A673 (cell line): ENCODE data around the gene SEMA4A. TPM values are rescaled to one million over a fixed set of nuclear protein-coding genes. Genes with fewer than 3 reads are reported as not detected.
"Not testable (repeated sequence)": the region's sequence is repeated elsewhere in the genome, so short reads cannot be mapped to it uniquely, and the experiment has no call there.

Experiments used
- BruUV-seq: library from RNA; stranded (reverse); fragments of 400-500 nt; replicated peaks from 2 replicates; lab custom pipeline; 2021; lab: Mats Ljungman, UMichigan
- CTCF ChIA-PET: fragments of 300-600 bp; sonication (Branson Sonifier 250); formaldehyde crosslinking; loops from one replicate; lab custom pipeline; 2022; ENCODE audit warnings: antibody characterized with exemption; lab: Charles Lee
- POLR2A ChIA-PET: fragments of 300-600 bp; sonication (Branson Sonifier 250); formaldehyde crosslinking; loops from one replicate; lab custom pipeline; 2022; ENCODE audit warnings: antibody characterized with exemption; ENCODE audit not compliant: low non-redundant PET; lab: Charles Lee
- DNase-seq: peaks from one replicate; pipeline ENCODE4 v3.0.0-alpha.2; 2015; ENCODE audit warnings: low spot score
- H3K27ac ChIP-seq: fragments of 200-600 bp; sonication (generic); 2 replicates; pipeline ENCODE4 v1.5.1; 2016; ENCODE audit warnings: mixed run types, low read depth, mild to moderate bottlenecking, mixed read lengths, antibody characterized with exemption, low read length; ENCODE audit not compliant: poor library complexity, severe bottlenecking
- H3K27me3 ChIP-seq: fragments of 200-600 bp; sonication (generic); replicated peaks from 2 replicates; pipeline ENCODE4 v1.6.1; 2017; ENCODE audit warnings: mixed run types, low read depth, mild to moderate bottlenecking, mixed read lengths, antibody characterized with exemption, low read length; ENCODE audit not compliant: insufficient read depth, poor library complexity
- H3K36me3 ChIP-seq: fragments of 200-600 bp; sonication (generic); 2 replicates; pipeline ENCODE4 v1.6.1; 2016; ENCODE audit warnings: mixed run types, mild to moderate bottlenecking, mixed read lengths, antibody characterized with exemption, low read length; ENCODE audit not compliant: insufficient read depth, poor library complexity, severe bottlenecking
- H3K4me1 ChIP-seq: fragments of 200-600 bp; sonication (generic); 2 replicates; pipeline ENCODE4 v1.6.1; 2017; ENCODE audit warnings: mixed run types, mild to moderate bottlenecking, mixed read lengths, antibody characterized with exemption, low read length; ENCODE audit not compliant: insufficient read depth, poor library complexity, severe bottlenecking
- H3K4me3 ChIP-seq: fragments of 200-600 bp; sonication (generic); 2 replicates; pipeline ENCODE4 v1.5.1; 2016; ENCODE audit warnings: low read depth, mixed run types, mild to moderate bottlenecking, mixed read lengths, low read length; ENCODE audit not compliant: poor library complexity, severe bottlenecking
- H3K9me3 ChIP-seq: fragments of 200-600 bp; sonication (generic); 2 replicates; pipeline ENCODE4 v1.6.1; 2016; ENCODE audit warnings: mixed run types, low read depth, mild to moderate bottlenecking, mixed read lengths, antibody characterized with exemption, low read length; ENCODE audit not compliant: poor library complexity, severe bottlenecking
- EZH2 ChIP-seq: fragments of 200-600 bp; sonication (generic); IDR thresholded peaks from 2 replicates; pipeline ENCODE4 v1.6.1; 2017; ENCODE audit warnings: borderline replicate concordance, low read depth, mild to moderate bottlenecking, mixed read lengths, antibody characterized with exemption, low read length; ENCODE audit not compliant: poor library complexity, severe bottlenecking
- intact Hi-C: fragments of 100-400 bp; cut with micrococcal nuclease; formaldehyde crosslinking; loops from one replicate; pipeline ENCODE4 v1.10.0; 2022; ENCODE audit not compliant: unreplicated experiment
- total RNA-seq: library from RNA; stranded (reverse); gene quantifications from 2 replicates; pipeline ENCODE4 v1.2.3, GENCODE V29; 2021
- TF ChIP-seq, protein P1 (sequence below): fragments of 300-800, 200-600 bp; sonication (generic); conservative IDR thresholded peaks from 2 replicates; pipeline ENCODE4 v1.5.1; 2017; ENCODE audit warnings: low read depth, mild to moderate bottlenecking, antibody characterized with exemption, low read length, moderate library complexity, mixed read lengths

The SEMA4A gene
- total RNA-seq, 1 experiment from 2014 or later, result 0.77 TPM

- intact Hi-C loops, result no loop called here
- no peaks in the 10 kb centered on the region for H3K36me3 ChIP-seq
- ChIA-PET CTCF (no interaction called here), POLR2A (no interaction called here)
- no peaks in the 10 kb centered on the region for H3K27me3 ChIP-seq
- BruUV-seq, result no TSS peak
- DNase-seq, result no peak
- no peaks in the 10 kb centered on the region for H3K9me3 ChIP-seq
- no peaks in the 10 kb centered on the region for H3K4me1 ChIP-seq
- TF ChIP-seq, protein P1, sequence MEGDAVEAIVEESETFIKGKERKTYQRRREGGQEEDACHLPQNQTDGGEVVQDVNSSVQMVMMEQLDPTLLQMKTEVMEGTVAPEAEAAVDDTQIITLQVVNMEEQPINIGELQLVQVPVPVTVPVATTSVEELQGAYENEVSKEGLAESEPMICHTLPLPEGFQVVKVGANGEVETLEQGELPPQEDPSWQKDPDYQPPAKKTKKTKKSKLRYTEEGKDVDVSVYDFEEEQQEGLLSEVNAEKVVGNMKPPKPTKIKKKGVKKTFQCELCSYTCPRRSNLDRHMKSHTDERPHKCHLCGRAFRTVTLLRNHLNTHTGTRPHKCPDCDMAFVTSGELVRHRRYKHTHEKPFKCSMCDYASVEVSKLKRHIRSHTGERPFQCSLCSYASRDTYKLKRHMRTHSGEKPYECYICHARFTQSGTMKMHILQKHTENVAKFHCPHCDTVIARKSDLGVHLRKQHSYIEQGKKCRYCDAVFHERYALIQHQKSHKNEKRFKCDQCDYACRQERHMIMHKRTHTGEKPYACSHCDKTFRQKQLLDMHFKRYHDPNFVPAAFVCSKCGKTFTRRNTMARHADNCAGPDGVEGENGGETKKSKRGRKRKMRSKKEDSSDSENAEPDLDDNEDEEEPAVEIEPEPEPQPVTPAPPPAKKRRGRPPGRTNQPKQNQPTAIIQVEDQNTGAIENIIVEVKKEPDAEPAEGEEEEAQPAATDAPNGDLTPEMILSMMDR, result no peak
- no peak for TF ChIP-seq EZH2
- no peak overlapping the region for H3K27ac ChIP-seq
- H3K4me3 ChIP-seq, result no peak overlapping the region
Observed at GRCh38 chr1:156176610-156177210, 23.3 kb downstream of the SEMA4A start.

- H3K36me3 ChIP-seq, result no peaks in the 10 kb centered on the region
- no peak for DNase-seq
- H3K4me1 ChIP-seq, result no peaks in the 10 kb centered on the region
- POLR2A ChIA-PET, result no interaction called here
- H3K27me3 ChIP-seq, result no peaks in the 10 kb centered on the region
- H3K4me3 ChIP-seq, result no peak overlapping the region
- TF ChIP-seq EZH2, result no peak
- TF ChIP-seq, protein P1, result no peak
- intact Hi-C loops, result no loop called here
- no TSS peak for BruUV-seq
- CTCF ChIA-PET, result no interaction called here
- H3K27ac ChIP-seq, result no peak overlapping the region
- no peaks in the 10 kb centered on the region for H3K9me3 ChIP-seq
Observed at GRCh38 chr1:156177919-156178654, 24.7 kb downstream of the SEMA4A start.

DNA sequence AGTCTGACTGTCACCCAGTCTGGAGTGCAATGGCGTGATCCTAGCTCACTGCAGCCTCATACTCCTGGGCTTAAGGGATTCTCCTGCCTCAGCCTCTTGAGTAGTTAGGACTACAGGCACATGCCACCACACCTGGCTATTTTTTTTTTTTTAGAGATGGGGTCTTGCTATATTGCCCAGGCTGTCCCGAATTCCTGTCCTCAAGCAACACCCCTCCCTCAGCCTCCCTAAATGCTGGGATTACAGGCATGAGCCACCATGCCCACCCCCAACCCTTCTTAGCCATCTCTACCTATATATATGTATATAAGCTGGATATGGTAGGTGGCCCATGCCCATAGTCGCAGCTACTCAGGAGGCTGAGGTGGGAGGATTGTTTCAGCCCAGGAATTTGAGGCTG lies 27.1 kb downstream of the SEMA4A start:
- DNase-seq, result no peak
- no peak overlapping the region for H3K27ac ChIP-seq
- no peaks in the 10 kb centered on the region for H3K4me1 ChIP-seq
- no peak overlapping the region for H3K4me3 ChIP-seq
- no peaks in the 10 kb centered on the region for H3K36me3 ChIP-seq
- POLR2A ChIA-PET, result no interaction called here
- CTCF ChIA-PET, result no interaction called here
- intact Hi-C loops, result no loop called here
- BruUV-seq, result no TSS peak
- TF ChIP-seq EZH2, result no peak
- TF ChIP-seq, protein P1, result no peak
- H3K27me3 ChIP-seq, result no peaks in the 10 kb centered on the region
- H3K9me3 ChIP-seq, result no peaks in the 10 kb centered on the region

DNA sequence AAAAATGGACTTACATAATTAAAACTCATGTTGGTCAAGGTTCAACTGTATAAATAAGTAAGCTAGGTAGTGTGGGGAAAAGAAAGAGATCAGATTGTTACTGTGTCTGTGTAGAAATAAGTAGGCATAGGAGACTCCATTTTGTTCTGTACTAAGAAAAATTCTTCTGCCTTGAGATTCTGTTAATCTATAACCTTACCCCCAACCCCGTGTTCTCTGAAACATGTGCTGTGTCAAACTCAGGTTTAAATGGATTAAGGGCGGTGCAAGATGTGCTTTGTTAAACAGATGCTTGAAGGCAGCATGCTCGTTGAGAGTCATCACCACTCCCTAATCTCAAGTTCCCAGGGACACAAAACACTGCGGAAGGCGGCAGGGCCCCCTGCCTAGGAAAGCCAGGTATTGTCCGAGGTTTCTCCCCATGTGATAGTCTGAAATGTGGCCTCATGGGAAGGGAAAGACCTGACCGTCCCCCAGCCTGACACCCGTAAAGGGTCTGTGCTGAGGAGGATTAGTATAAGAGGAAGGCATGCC lies 28.1 kb downstream of the SEMA4A start:
- BruUV-seq, H3K27ac ChIP-seq, intact Hi-C loops: not testable (repeated sequence)

DNA sequence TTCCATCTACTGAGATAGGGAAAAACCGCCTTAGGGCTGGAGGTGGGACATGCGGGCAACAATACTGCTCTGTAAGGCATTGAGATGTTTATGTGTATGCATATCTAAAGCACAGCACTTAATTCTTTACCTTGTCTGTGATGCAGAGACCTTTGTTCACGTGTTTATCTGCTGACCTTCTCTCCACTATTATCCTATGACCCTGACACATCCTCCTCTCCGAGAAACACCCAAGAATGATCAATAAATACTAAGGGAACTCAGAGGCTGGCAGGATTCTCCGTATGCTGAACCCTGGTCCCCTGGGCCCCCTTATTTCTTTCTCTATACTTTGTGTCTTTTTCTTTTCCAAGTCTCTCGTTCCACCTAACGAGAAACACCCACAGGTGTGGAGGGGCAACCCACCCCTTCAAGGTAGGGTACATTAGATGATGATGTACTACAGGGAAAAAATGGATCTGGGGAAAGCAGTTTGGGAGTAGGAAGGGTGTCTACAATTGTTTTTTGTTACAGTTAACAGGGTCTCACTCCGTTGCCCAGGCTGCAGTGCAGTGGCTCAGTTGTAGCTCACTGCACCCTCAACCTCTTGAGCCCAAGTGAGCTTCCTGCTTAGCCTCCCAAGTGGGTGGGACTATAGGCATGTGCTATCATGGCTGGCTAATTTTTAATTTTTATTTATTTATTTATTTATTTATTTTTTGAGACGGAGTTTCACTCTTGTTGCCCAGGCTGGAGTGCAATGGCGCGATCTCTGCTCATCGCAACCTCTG lies 28.8 kb downstream of the SEMA4A start:
- H3K4me3 ChIP-seq, result not testable (repeated sequence)

More for the DNA sequence above, 28.1 kb downstream of the SEMA4A start:
- H3K36me3 ChIP-seq, H3K4me1 ChIP-seq, H3K27me3 ChIP-seq, H3K4me3 ChIP-seq, DNase-seq, H3K9me3 ChIP-seq, POLR2A ChIA-PET, CTCF ChIA-PET: not testable (repeated sequence)

More for the DNA sequence above, 28.8 kb downstream of the SEMA4A start:
- H3K4me1 ChIP-seq, H3K27me3 ChIP-seq, BruUV-seq, intact Hi-C loops, DNase-seq, H3K9me3 ChIP-seq, POLR2A ChIA-PET, H3K27ac ChIP-seq, CTCF ChIA-PET, H3K36me3 ChIP-seq: not testable (repeated sequence)
